ENCODE measurements around the gene NPIPA2. TPM values are rescaled to one million over a fixed set of nuclear protein-coding genes. Genes with fewer than 3 reads are reported as not detected.
"Not testable (repeated sequence)": the region's sequence is repeated elsewhere in the genome, so short reads cannot be mapped to it uniquely, and the experiment has no call there.

The NPIPA2 gene
- not detected for polyA plus RNA-seq (2012; ENCODE audit: insufficient read length, low read depth)

GRCh38 chr16:14742273-14743128, at the start of gene NPIPA2:
Gene NPIPA2, plus strand, starts transcription at chr16:14742533. Its CDS starts 5,533 bp downstream, at chr16:14748066.
- not testable (repeated sequence) for TF ChIP-seq POLR2AphosphoS5 (IDR thresholded peaks at IDR 0.05; ENCODE audit: low read depth, low read length); FOXP2 (optimal IDR thresholded peaks at IDR 0.05; ENCODE audit: borderline replicate concordance, extremely low read depth, extremely low read length, insufficient read depth); SIN3A (IDR thresholded peaks at IDR 0.05; ENCODE audit: borderline replicate concordance, insufficient read depth, low read length)

- not testable (repeated sequence) for TF ChIP-seq REST (IDR thresholded peaks at IDR 0.05; ENCODE audit: insufficient read depth in 1 of 2, low read depth in 2 of 2, low read length in 2 of 2); POLR2AphosphoS5 (IDR thresholded peaks at IDR 0.05; ENCODE audit: low read depth, low read length); SIN3A (IDR thresholded peaks at IDR 0.05; ENCODE audit: borderline replicate concordance, insufficient read depth, low read length)
Measured at GRCh38 chr16:14694129-14694528, 48.2 kb upstream of the NPIPA2 start, which contains the start of gene PLA2G10. Gene PLA2G10, minus strand, starts transcription at chr16:14694308. Its CDS starts 79 bp downstream, at chr16:14694229.

DNA sequence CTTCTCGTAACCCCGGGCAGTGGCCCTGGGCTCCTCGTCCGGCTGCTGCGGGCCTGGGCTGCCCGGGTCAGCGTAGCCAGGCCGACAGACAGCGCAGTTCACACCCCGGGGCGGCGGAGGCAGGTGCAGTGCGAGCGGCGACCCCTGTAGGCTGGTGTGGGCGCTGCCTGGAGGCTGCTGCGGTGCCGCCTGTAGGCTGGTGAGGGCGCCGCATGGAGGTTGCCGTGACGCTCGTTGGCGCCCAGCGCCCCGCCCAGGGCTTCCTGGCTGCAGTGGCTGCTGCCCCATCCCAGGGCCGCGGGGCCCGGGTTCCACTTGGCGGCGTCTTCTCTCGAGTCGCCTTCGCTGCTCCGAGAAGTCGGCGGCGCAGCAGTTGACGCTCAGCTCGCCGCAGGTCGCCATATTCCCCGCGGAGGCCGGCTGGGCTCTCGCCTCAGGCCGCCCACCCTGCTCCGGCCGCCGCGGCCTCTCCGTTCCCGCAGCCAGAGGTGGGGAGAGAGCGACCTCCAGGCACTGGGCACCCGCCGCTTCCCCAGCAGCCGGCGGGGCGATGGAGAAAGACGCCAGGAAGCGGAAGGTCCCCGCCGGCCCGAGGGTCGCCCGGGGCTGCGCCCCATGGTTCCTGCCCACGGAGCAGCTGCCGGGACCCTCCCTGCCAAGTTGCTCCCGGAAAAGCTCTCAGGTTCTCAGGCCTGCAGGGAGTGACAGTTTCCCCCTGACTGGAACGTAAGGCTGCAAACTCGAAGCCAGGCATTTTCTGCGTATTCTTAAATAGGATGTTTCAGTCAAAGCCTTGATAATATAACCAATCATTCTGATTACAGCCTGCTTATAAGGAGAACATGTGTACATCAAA, 38.9 kb upstream of the NPIPA2 start, which contains the start of gene NPIPA3:
Gene NPIPA3 (plus strand): TSS at position 256 of the 856 bp plus-strand sequence. CDS start 5,533 bp downstream, outside the sequence.
- TF ChIP-seq FOXP2 (optimal IDR thresholded peaks at IDR 0.05; ENCODE audit: borderline replicate concordance, extremely low read depth, extremely low read length, insufficient read depth); TAF1 (IDR thresholded peaks at IDR 0.05; ENCODE audit: borderline replicate concordance, insufficient read depth, low read length); SIN3A (IDR thresholded peaks at IDR 0.05; ENCODE audit: borderline replicate concordance, insufficient read depth, low read length): not testable (repeated sequence)
